ENCODE data around the gene SLC18A2.

- TF ChIP-seq, protein P1, sequence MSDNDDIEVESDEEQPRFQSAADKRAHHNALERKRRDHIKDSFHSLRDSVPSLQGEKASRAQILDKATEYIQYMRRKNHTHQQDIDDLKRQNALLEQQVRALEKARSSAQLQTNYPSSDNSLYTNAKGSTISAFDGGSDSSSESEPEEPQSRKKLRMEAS (CRISPR knock-in tag; IDR thresholded peaks at IDR 0.05) = no peak
- no peak for TF ChIP-seq SMAD4 (CRISPR knock-in tag; conservative IDR thresholded peaks at IDR 0.05)
- TF ChIP-seq ZNF232 (CRISPR knock-in tag; IDR thresholded peaks at IDR 0.05) = no peak
- no peak for TF ChIP-seq POLR2AphosphoS5 (IDR thresholded peaks at IDR 0.05; ENCODE audit: control insufficient read depth, insufficient read depth, low read depth, low read length)
- no peak for TF ChIP-seq CEBPB (tag; IDR thresholded peaks at IDR 0.05)
- TF ChIP-seq FOXP1 (CRISPR knock-in tag; IDR thresholded peaks at IDR 0.05) = no peak
- TF ChIP-seq CREB1 (IDR thresholded peaks at IDR 0.05) = no peak
- no peak for TF ChIP-seq CREB1 (CRISPR knock-in tag; IDR thresholded peaks at IDR 0.05)
- TF ChIP-seq, protein P2, sequence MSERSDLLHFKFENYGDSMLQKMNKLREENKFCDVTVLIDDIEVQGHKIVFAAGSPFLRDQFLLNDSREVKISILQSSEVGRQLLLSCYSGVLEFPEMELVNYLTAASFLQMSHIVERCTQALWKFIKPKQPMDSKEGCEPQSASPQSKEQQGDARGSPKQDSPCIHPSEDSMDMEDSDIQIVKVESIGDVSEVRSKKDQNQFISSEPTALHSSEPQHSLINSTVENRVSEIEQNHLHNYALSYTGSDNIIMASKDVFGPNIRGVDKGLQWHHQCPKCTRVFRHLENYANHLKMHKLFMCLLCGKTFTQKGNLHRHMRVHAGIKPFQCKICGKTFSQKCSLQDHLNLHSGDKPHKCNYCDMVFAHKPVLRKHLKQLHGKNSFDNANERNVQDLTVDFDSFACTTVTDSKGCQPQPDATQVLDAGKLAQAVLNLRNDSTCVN (CRISPR knock-in tag; IDR thresholded peaks at IDR 0.05) = no peak
- TF ChIP-seq GATA2 (CRISPR knock-in tag; IDR thresholded peaks at IDR 0.05) = no peak
Observed at GRCh38 chr10:117259279-117259678, 18.4 kb downstream of the SLC18A2 start.
